Germinal center (tissue), 1 donor: ENCODE data around the gene VGF.
A peak's percentile ranks its signal among the peaks of the same experiment; 100 is the strongest.

Experiments used
- DNase-seq: peaks from one replicate; pipeline ENCODE4 v3.0.0; 2012; ENCODE audit warnings: mixed read lengths, low spot score

The VGF gene

GRCh38 chr7:101165958-101166647 is 734 bp upstream of the VGF start:
- no peak for DNase-seq

DNA sequence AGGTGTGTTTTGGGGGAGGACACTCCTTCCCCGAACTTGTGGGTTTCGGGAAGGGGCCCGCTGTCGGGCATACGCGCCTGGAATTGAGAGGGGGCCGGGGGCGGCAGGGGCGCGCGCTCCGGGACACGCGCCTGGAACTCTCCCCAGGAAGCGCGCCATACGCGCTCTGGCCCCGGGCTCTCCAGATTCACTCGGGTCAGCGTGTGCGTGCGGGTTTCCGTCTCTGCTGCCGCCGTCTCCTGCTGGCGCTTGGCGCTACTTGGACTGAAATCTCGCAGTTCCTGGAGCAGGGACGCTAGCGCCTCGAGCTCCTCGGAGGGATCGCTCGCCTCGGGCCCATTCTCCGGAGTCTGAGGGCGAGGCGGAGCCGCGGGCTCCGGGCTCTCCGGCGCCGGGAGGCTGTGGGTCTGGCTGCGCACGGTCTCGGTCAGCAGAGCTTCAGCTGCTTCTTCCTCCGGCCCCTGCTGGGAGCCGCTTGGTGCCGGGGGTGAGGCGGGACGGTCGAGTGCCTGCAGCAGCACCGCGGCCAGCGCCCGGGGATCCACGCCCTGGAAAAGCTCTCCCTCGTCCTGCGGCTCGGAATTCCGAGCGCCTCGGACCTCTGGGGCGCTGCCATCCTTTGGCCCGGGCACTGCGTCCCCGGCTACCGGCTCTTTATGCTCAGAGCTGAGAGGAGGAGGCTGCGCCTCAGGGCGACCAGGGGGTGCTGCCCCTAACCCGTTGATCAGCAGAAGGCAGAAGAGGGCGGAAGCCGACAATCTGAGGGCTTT is 1.1 kb downstream of the VGF start:
- no peak for DNase-seq

GRCh38 chr7:101163279-101164070 is 1.9 kb downstream of the VGF start:
- no peak for DNase-seq

- DNase-seq, result no peak
These were observed 2.7 kb downstream of the VGF start for GRCh38 chr7:101162551-101163278.

GRCh38 chr7:101161692-101162471 is 3.5 kb downstream of the VGF start:
- no peak for DNase-seq

DNA sequence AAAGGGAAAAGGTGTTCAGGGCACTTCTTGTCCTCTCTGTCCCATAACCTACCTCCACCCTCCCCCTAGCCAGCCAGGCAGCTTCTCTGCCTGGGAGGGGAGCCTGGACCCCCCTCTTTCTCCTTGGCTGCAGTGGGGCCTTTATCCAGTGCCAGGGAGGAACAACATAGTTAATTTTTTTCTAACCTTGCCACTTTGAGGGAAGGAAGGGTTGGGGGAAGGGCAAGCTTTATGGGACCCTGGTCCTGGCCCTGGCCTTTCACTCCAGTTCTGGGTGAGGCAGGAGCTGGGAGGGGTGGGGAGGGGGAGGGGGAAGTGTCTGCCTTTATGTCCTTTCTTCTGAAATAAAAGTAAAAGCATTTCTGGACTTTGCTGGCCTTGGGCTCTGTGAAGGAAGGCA is 4.5 kb downstream of the VGF start:
- no peak for DNase-seq

- DNase-seq, result no peak
These were observed 5.4 kb downstream of the VGF start for GRCh38 chr7:101159696-101160674.

DNA sequence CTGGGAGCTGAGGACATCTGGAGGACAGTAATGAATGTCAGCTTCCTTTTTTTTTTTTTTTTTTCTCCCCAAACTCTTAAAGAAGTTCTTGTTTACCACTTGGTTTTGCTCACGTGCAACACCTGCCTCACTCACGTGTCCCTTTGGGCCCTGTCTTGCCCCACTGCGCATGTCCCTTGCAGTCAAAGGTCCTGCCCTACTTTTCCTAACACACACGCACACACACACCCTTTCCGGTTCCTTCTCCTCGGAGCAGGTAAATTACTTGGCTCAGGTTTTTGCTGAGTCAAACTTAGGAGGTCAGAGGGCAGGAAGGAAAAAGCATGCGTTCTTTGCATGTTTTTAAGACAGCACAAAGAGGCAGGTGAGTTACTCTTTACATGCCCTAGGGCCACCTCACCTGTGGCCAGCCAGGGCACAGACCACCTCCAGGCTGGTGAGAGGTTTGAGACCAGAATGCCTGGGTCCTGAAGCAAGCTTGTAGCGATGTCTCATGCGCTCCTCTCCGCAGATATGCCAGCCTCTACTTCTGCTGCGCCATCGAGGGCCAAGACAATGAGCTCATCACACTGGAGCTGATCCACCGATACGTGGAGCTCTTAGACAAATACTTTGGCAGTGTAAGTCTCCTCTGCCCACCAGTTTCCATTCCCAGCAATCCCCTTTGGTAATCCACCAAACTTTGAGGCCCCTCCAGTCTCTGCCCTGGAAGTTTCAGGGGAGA is 8.3 kb downstream of the VGF start:
- DNase-seq, result no peak

GRCh38 chr7:101156277-101156676 is 9.1 kb downstream of the VGF start:
- DNase-seq, result no peak

- no peak for DNase-seq
These were observed 10.1 kb downstream of the VGF start for GRCh38 chr7:101155303-101155702.

DNA sequence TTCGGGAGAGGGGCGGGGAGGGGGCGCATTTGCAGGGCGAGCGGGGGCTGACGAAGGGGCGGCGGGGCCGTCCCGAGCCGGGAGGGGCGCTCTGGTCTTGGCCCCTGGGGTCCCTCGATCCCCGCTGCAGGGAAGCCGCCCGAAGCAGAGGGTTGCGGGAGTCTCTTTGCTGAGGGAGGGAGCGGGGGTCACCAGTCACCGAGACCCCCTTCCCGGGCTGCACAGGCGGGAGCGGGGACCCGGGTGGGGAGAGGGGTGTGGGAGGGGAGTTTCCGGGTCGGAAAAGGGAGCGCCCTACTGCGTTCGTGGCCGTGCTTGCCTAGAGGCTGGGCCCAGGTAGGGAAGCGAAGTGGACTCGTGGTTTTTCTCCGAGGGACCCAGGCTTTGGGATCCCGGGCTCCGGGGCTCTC is 10.7 kb downstream of the VGF start:
- no peak for DNase-seq

DNA sequence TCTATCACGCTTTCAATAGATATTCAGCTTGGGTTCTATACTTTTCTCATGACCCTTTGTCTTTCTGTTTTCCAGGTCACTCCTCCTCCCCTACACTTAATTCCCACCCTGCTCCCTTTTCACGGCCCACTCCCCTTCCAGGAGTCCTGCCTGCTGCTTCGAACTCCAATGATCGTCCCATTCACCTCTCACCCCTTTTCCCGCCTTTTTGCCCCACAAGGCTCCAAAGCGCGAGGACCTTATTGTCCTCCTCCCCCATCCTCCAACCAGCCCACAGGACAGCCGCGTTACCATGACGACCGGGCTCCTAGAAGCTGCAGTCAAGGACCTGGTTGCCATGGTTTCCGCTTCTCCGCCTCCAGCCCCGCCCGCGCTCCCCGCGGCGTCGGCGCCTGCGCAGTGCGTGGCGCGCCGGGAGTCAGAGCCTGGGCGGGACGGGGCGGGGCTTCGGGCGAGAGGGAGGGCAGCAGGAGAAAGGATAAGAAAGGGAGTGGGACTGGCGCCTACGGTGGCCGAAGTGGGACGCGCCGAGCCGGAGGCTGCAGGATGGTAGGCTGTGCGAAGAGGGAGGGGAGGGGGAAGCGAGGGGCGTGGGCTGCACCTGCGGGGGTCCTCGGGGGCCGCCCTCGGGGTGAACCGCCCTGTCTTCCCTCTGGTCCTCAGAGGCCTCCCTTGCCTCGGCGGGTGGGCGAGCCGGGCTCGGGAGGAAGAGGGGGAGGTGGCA is 11.2 kb downstream of the VGF start, which contains the start of gene AP1S1:
AP1S1 (plus strand) TSS at position 508 of the 724 bp plus-strand sequence; CDS start at position 547, 39 bp downstream.
- peak; percentile 98 for DNase-seq

- DNase-seq, result no peak
These were observed 13.3 kb downstream of the VGF start for GRCh38 chr7:101151908-101152651.

- no peak for DNase-seq
These were observed 24.5 kb downstream of the VGF start for GRCh38 chr7:101140746-101141382.

- DNase-seq, result no peak
These were observed 25.1 kb downstream of the VGF start for GRCh38 chr7:101140339-101140699.

DNA sequence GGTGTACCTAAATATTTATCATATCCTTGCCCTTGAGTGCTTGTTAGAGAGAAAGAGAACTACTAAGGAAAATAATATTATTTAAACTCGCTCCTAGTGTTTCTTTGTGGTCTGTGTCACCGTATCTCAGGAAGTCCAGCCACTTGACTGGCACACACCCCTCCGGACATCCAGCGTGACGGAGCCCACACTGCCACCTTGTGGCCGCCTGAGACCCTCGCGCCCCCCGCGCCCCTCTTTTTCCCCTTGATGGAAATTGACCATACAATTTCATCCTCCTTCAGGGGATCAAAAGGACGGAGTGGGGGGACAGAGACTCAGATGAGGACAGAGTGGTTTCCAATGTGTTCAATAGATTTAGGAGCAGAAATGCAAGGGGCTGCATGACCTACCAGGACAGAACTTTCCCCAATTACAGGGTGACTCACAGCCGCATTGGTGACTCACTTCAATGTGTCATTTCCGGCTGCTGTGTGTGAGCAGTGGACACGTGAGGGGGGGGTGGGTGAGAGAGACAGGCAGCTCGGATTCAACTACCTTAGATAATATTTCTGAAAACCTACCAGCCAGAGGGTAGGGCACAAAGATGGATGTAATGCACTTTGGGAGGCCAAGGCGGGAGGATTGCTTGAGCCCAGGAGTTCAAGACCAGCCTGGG is 27.0 kb downstream of the VGF start:
- DNase-seq, result peak; percentile 33

DNA sequence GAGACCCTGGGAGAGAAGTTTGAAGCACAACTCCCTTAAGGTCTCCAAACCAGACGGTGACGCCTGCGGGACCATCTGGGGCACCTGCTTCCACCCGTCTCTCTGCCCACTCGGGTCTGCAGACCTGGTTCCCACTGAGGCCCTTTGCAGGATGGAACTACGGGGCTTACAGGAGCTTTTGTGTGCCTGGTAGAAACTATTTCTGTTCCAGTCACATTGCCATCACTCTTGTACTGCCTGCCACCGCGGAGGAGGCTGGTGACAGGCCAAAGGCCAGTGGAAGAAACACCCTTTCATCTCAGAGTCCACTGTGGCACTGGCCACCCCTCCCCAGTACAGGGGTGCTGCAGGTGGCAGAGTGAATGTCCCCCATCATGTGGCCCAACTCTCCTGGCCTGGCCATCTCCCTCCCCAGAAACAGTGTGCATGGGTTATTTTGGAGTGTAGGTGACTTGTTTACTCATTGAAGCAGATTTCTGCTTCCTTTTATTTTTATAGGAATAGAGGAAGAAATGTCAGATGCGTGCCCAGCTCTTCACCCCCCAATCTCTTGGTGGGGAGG is 27.6 kb downstream of the VGF start:
- no peak for DNase-seq
